ENCODE data around the gene AIP.
A peak's percentile ranks its signal among the peaks of the same experiment; 100 is the strongest.

The AIP gene

GRCh38 chr11:67482827-67483798 lies at the start of gene AIP:
AIP (plus strand) TSS chr11:67483026; CDS start chr11:67483159, 133 bp downstream.
- no peaks in the 10 kb centered on the region for H3K27me3 Mint-ChIP-seq
- H3K36me3 Mint-ChIP-seq, result peaks cover 13% of the 10 kb centered on the region
- H3K4me3 Mint-ChIP-seq, result peak within 1 kb of the TSS; percentile 96
- H3K27ac Mint-ChIP-seq, result peak within 1 kb of the TSS; percentile 100
- H3K4me1 Mint-ChIP-seq, result peaks cover 54% of the 10 kb centered on the region
- no peaks in the 10 kb centered on the region for H3K9me3 Mint-ChIP-seq

GRCh38 chr11:67433536-67434394 lies 49.1 kb upstream of the AIP start:
- no peaks in the 10 kb centered on the region for H3K27me3 Mint-ChIP-seq
- peak overlapping the region; percentile 80 for H3K27ac Mint-ChIP-seq
- peaks cover 7% of the 10 kb centered on the region for H3K36me3 Mint-ChIP-seq
- H3K4me1 Mint-ChIP-seq, result peaks cover 47% of the 10 kb centered on the region
- H3K9me3 Mint-ChIP-seq, result no peaks in the 10 kb centered on the region
- H3K4me3 Mint-ChIP-seq, result peak overlapping the region; percentile 33

GRCh38 chr11:67434395-67434881 lies 48.4 kb upstream of the AIP start:
- Mint-ChIP-seq H3K36me3 (peaks cover 7% of the 10 kb centered on the region), H3K4me1 (peaks cover 54% of the 10 kb centered on the region), H3K27ac (peak overlapping the region; percentile 80), H3K9me3 (no peaks in the 10 kb centered on the region), H3K27me3 (no peaks in the 10 kb centered on the region), H3K4me3 (peak overlapping the region; percentile 36)

GRCh38 chr11:67435031-67435726 lies 47.6 kb upstream of the AIP start:
- H3K9me3 Mint-ChIP-seq, result no peaks in the 10 kb centered on the region
- H3K27me3 Mint-ChIP-seq, result no peaks in the 10 kb centered on the region
- peaks cover 7% of the 10 kb centered on the region for H3K36me3 Mint-ChIP-seq
- H3K4me1 Mint-ChIP-seq, result peaks cover 61% of the 10 kb centered on the region
- peak overlapping the region; percentile 89 for H3K4me3 Mint-ChIP-seq
- peak overlapping the region; percentile 81 for H3K27ac Mint-ChIP-seq

GRCh38 chr11:67435727-67436458 lies 46.9 kb upstream of the AIP start:
- Mint-ChIP-seq H3K4me1 (peaks cover 64% of the 10 kb centered on the region), H3K4me3 (peak overlapping the region; percentile 89), H3K9me3 (no peaks in the 10 kb centered on the region), H3K27ac (peak overlapping the region; percentile 91), H3K27me3 (no peaks in the 10 kb centered on the region), H3K36me3 (peaks cover 7% of the 10 kb centered on the region)

- Mint-ChIP-seq H3K27ac (peak overlapping the region; percentile 91), H3K4me3 (peak overlapping the region; percentile 89), H3K9me3 (no peaks in the 10 kb centered on the region), H3K4me1 (peaks cover 68% of the 10 kb centered on the region), H3K36me3 (peaks cover 7% of the 10 kb centered on the region), H3K27me3 (no peaks in the 10 kb centered on the region)
These were observed 46.3 kb upstream of the AIP start for GRCh38 chr11:67436459-67437081.

GRCh38 chr11:67437082-67437808 lies 45.6 kb upstream of the AIP start, which contains the start of gene PTPRCAP:
PTPRCAP (minus strand) TSS chr11:67437682; CDS start chr11:67437619, 63 bp downstream.
- peaks cover 67% of the 10 kb centered on the region for H3K4me1 Mint-ChIP-seq
- no peaks in the 10 kb centered on the region for H3K27me3 Mint-ChIP-seq
- peaks cover 3% of the 10 kb centered on the region for H3K36me3 Mint-ChIP-seq
- peak within 1 kb of the TSS; percentile 95 for H3K27ac Mint-ChIP-seq
- no peaks in the 10 kb centered on the region for H3K9me3 Mint-ChIP-seq
- peak within 1 kb of the TSS; percentile 89 for H3K4me3 Mint-ChIP-seq

- Mint-ChIP-seq H3K9me3 (no peaks in the 10 kb centered on the region), H3K4me1 (peaks cover 68% of the 10 kb centered on the region), H3K4me3 (peak overlapping the region; percentile 89), H3K27me3 (no peaks in the 10 kb centered on the region), H3K27ac (peak overlapping the region; percentile 95), H3K36me3 (no peaks in the 10 kb centered on the region)
These were observed 45.0 kb upstream of the AIP start for GRCh38 chr11:67437809-67438157.

- no peaks in the 10 kb centered on the region for H3K27me3 Mint-ChIP-seq
- H3K36me3 Mint-ChIP-seq, result no peaks in the 10 kb centered on the region
- H3K27ac Mint-ChIP-seq, result peak overlapping the region; percentile 95
- H3K4me1 Mint-ChIP-seq, result peaks cover 68% of the 10 kb centered on the region
- peak overlapping the region; percentile 89 for H3K4me3 Mint-ChIP-seq
- H3K9me3 Mint-ChIP-seq, result no peaks in the 10 kb centered on the region
These were observed 44.5 kb upstream of the AIP start for GRCh38 chr11:67438158-67438902.

- Mint-ChIP-seq H3K27ac (peak overlapping the region; percentile 94), H3K4me3 (peak overlapping the region; percentile 89), H3K27me3 (no peaks in the 10 kb centered on the region), H3K4me1 (peaks cover 64% of the 10 kb centered on the region), H3K36me3 (no peaks in the 10 kb centered on the region), H3K9me3 (no peaks in the 10 kb centered on the region)
These were observed 43.3 kb upstream of the AIP start for GRCh38 chr11:67439321-67440228.

GRCh38 chr11:67440229-67441097 lies 42.4 kb upstream of the AIP start:
- no peaks in the 10 kb centered on the region for H3K9me3 Mint-ChIP-seq
- H3K4me3 Mint-ChIP-seq, result peak overlapping the region; percentile 89
- no peaks in the 10 kb centered on the region for H3K27me3 Mint-ChIP-seq
- peak overlapping the region; percentile 94 for H3K27ac Mint-ChIP-seq
- peaks cover 69% of the 10 kb centered on the region for H3K4me1 Mint-ChIP-seq
- no peaks in the 10 kb centered on the region for H3K36me3 Mint-ChIP-seq

All from activated naive CD4-positive, alpha-beta T cell treated with anti-CD3 and anti-CD28 coated beads, Interleukin-2, amount 50 U/mL, for 24 hours (primary cell).